ENCODE data around the gene LIN28A. TPM values are rescaled to one million over a fixed set of nuclear protein-coding genes. Genes with fewer than 3 reads are reported as not detected.

Gene LIN28A
- total RNA-seq, 4 donors from 2014 or later: not detected

GRCh38 chr1:26431979-26432695 lies 21.5 kb downstream of the LIN28A start, which contains the start of gene DHDDS:
DHDDS (plus strand) TSS chr1:26432321; CDS start chr1:26432946, 625 bp downstream.
- intact Hi-C loops (cut with DNase I; ENCODE audit: low total_unique reads): no loop called here
- H3K4me3 ChIP-seq (ENCODE audit: low read depth, poor library complexity, severe bottlenecking): peak within 1 kb of the TSS; percentile 39
- peak; percentile 97 to 100 for DNase-seq (ENCODE audit: low spot score in 2 of 2)
- no peak for TF ChIP-seq POLR2A (IDR thresholded peaks at IDR 0.05)
- TF ChIP-seq CTCF (IDR thresholded peaks at IDR 0.05): no peak
- 0 to 1% methylated on average over 28 to 45 of the region's 45 CpGs for WGBS, 2 donors

DNA sequence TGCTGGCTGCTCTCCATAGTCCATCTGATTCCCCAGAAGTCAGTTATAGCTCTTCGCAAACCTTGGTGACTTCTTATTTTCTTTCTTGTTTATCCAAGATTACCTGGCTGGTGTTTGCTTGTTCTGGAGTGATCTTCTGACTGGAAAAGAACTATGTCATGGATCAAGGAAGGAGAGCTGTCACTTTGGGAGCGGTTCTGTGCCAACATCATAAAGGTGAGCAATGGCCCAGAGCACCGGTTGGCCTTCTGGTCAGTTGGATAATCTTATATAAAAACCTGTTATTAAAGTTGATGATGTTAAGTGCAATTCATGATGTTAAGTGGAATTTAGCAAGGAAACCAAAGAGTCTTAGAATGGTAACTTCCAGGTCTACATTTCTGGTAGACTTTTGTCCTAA lies 22.2 kb downstream of the LIN28A start:
- DNase-seq (ENCODE audit: low spot score in 2 of 2): no peak
- intact Hi-C loops (cut with DNase I; ENCODE audit: low total_unique reads): no loop called here
- H3K4me3 ChIP-seq (ENCODE audit: low read depth, poor library complexity, severe bottlenecking): peak overlapping the region; percentile 39
- WGBS, 2 donors: 40 to 53% methylated on average over 3 of the region's 3 CpGs
- TF ChIP-seq POLR2A (IDR thresholded peaks at IDR 0.05) (no peak), CTCF (IDR thresholded peaks at IDR 0.05) (no peak)

DNA sequence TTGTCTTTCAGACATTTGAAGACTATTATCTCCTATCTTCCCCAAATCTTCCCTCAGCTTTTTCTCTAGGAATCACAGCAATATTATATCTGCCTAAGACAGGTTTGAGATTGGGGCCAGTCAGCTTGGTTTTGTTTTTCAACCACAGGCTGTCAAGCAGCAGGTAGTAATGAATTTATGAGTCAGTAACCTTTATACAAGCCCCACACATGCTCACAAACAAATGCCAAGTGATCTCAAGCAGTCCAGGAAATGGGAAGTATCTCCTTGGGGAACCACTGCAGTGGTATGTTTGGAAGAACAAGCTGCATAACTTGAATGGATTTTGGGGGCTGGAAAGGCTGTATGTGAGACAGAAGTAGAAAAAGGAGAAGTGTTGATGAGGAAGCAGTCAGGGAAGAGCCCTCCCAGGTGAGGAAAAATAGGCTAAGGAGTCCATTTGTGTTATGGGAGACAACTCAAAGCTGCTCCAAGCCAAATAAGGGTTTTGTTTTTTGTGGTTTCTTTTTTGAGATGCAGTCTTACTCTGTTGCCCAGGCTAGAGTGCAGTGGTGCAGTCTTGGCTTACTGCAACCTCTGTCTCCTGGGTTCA lies 23.6 kb downstream of the LIN28A start:
- H3K4me3 ChIP-seq (ENCODE audit: low read depth, poor library complexity, severe bottlenecking): no peak overlapping the region
- DNase-seq (ENCODE audit: low spot score in 2 of 2): no peak
- TF ChIP-seq POLR2A (IDR thresholded peaks at IDR 0.05) (no peak), CTCF (IDR thresholded peaks at IDR 0.05) (no peak)
- intact Hi-C loops (cut with DNase I; ENCODE audit: low total_unique reads): no loop called here

- intact Hi-C loops (cut with DNase I; ENCODE audit: low total_unique reads): no loop called here
- no peak overlapping the region for H3K4me3 ChIP-seq (ENCODE audit: low read depth, poor library complexity, severe bottlenecking)
- no peak for DNase-seq (ENCODE audit: low spot score in 2 of 2)
- no peak for TF ChIP-seq CTCF (IDR thresholded peaks at IDR 0.05)
- TF ChIP-seq POLR2A (IDR thresholded peaks at IDR 0.05): no peak
- 93 to 98% methylated on average over 6 of the region's 6 CpGs for WGBS, 2 donors
Observed at GRCh38 chr1:26438041-26438440, 27.4 kb downstream of the LIN28A start.

GRCh38 chr1:26440259-26440658 lies 29.6 kb downstream of the LIN28A start:
- H3K4me3 ChIP-seq (ENCODE audit: low read depth, poor library complexity, severe bottlenecking): no peak overlapping the region
- intact Hi-C loops (cut with DNase I; ENCODE audit: low total_unique reads): no loop called here
- DNase-seq (ENCODE audit: low spot score in 2 of 2): no peak
- 92 to 99% methylated on average over 2 of the region's 2 CpGs for WGBS, 2 donors
- no peak for TF ChIP-seq CTCF (IDR thresholded peaks at IDR 0.05)
